Esophagus (tissue), 2 donors: Measurements from ENCODE around the gene CCNL2. TPM values are rescaled to one million over a fixed set of nuclear protein-coding genes. Genes with fewer than 3 reads are reported as not detected.

ENCODE experiments used
- H3K27ac ChIP-seq, 2 donors: one replicate each; pipeline ENCODE4 v1.5.1; 2013; ENCODE audit warnings: low read depth in 2 of 2, mild to moderate bottlenecking in 2 of 2, inconsistent platforms in 1 of 2, low read length in 1 of 2, moderate library complexity in 1 of 2
- H3K27me3 ChIP-seq, 2 donors: one replicate each; pipeline ENCODE4 v1.6.1; 2013; ENCODE audit warnings: low read length in 2 of 2, control low read depth in 1 of 2, mild to moderate bottlenecking in 1 of 2; ENCODE audit not compliant: insufficient read depth in 2 of 2, control insufficient read depth in 1 of 2
- H3K36me3 ChIP-seq, 2 donors: one replicate each; pipeline ENCODE4 v1.6.1; 2013; ENCODE audit warnings: low read length in 1 of 2; ENCODE audit not compliant: control insufficient read depth in 2 of 2, insufficient read depth in 2 of 2
- H3K4me1 ChIP-seq, 2 donors: one replicate each; pipeline ENCODE4 v1.6.1; 2013; ENCODE audit warnings: low read length in 1 of 2; ENCODE audit not compliant: control insufficient read depth in 2 of 2, insufficient read depth in 2 of 2
- H3K4me3 ChIP-seq, 2 donors: one replicate each; pipeline ENCODE4 v1.5.1; 2013; ENCODE audit warnings: low read length in 2 of 2, mild to moderate bottlenecking in 2 of 2, low read depth in 1 of 2, moderate library complexity in 1 of 2
- H3K9me3 ChIP-seq, 2 donors: one replicate each; pipeline ENCODE4 v1.6.1; 2013; ENCODE audit warnings: mild to moderate bottlenecking in 2 of 2, low read depth in 1 of 2, low read length in 1 of 2, moderate library complexity in 1 of 2; ENCODE audit not compliant: control insufficient read depth in 2 of 2, insufficient read depth in 1 of 2
- WGBS, 2 donors: extraction: QIAGEN DNeasy Blood & Tissue Kit; methylation state at CpG; one replicate each; pipeline ENCODE4 v1.1.7; 2013; 5-methylcytosine and 5-hydroxymethylcytosine counted together
- polyA plus RNA-seq, 2 donors: library from polyadenylated mRNA; stranded (reverse); fragments of 200-250 nt; gene quantifications; one replicate each; pipeline ENCODE4 v1.2.3, GENCODE V29; 2013
- donor health status: healthy with polysubstance abuse.
- donor health status: Bipolar disorder and iron deficiency.

Gene CCNL2
- polyA plus RNA-seq, 2 donors: 97.9 to 210 TPM

DNA sequence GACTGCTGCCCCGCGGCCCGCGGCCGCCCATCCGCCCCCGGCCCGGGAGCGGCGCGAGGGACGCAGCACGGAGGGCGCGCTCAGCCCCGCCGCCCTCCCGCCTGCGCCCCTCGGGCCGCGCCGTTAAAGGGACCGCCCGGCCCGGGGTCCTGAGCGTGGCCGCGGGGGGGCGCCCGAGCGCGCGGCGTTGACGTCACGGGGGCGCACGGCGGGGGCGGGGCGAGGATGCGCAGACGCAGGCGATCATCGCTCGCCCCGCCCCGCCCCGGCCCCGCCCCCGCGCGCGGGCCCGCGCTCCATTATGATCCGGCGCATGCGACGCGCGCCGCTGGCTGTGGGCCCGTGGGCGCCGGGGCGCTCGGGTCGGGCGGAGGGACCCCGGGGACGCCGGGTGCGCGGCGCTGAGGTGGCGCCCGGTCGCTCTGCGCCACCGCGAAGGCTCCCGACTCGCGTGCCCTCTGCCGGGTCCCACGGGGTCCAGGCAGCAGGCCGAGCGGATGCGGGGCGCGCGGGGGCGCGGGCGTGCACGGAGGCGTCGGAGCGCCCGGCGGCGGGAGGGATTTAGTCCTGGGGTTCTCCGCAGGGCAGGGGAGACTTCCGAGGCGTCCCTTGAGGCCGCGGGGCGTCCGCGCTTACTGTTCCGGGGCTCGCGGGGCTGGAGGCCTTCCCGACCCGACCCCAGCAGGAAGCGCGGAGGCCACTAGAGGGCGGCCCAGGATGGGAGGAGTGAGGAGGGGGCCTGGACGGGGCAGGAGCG is 49.7 kb downstream of the CCNL2 start, which contains the start of gene DVL1:
DVL1 (minus strand) TSS at position 163 of the 757 bp plus-strand sequence. CDS start 353 bp downstream, outside the sequence.
- WGBS, 2 donors: 1% methylated on average over 86 to 121 of the region's 122 CpGs
- peaks cover 0 to 3% of the 10 kb centered on the region in 2 donors for H3K27me3 ChIP-seq
- peak within 1 kb of the TSS; percentile 88 to 97 for H3K27ac ChIP-seq
- no peaks in the 10 kb centered on the region for H3K9me3 ChIP-seq
- peak within 1 kb of the TSS; percentile 85 to 96 for H3K4me3 ChIP-seq
- peaks cover 0 to 1% of the 10 kb centered on the region in 2 donors for H3K36me3 ChIP-seq
- H3K4me1 ChIP-seq: peaks cover 29 to 44% of the 10 kb centered on the region in 2 donors

DNA sequence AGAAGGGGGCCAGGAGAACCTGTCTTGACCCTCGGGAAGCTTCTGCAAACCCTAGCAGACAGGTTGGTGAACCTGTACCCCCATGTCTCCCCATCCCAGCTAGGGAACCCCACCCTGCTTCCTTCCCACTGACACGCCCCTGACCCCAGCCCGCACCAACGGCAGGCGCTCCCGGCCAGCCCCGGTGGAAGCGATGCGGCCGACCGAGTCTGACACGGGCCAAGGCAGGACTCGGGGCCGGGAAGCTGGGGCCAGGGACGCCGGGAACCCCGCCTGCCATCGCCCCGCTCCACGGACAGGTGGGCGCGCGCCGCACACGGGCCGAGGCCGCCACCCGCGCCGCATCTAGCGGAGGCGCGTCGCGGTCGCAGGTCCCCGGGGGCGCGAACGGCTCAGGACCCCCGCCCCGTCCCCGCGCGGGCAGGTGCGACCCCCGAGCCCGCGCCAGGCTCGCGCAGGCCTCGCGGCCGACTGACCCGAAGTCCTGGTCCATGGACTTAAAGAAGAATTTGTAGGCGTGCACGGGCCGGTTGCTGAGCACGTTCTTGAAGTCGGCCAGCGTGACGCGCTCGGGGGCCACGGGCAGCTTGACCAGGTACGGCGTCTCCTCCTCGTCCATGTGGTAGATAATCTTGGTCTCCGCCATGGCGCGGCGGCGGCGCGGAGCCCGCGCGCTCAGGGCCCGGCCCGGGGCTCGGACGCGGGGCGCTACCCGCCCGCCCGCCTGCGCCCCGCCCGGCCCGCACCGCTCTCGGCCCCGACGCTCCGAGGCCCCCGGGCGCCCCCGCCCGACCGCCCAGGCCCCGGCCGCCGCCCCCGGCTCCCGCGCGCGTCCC is 50.5 kb downstream of the CCNL2 start:
- Histone ChIP-seq H3K9me3 (no peaks in the 10 kb centered on the region), H3K4me1 (peaks cover 24 to 45% of the 10 kb centered on the region in 2 donors), H3K4me3 (peak overlapping the region; percentile 85 to 96), H3K36me3 (peaks cover 0 to 6% of the 10 kb centered on the region in 2 donors), H3K27ac (peak overlapping the region; percentile 88 to 97), H3K27me3 (peaks cover 0 to 3% of the 10 kb centered on the region in 2 donors)
- 1% methylated on average over 81 to 109 of the region's 109 CpGs for WGBS, 2 donors

DNA sequence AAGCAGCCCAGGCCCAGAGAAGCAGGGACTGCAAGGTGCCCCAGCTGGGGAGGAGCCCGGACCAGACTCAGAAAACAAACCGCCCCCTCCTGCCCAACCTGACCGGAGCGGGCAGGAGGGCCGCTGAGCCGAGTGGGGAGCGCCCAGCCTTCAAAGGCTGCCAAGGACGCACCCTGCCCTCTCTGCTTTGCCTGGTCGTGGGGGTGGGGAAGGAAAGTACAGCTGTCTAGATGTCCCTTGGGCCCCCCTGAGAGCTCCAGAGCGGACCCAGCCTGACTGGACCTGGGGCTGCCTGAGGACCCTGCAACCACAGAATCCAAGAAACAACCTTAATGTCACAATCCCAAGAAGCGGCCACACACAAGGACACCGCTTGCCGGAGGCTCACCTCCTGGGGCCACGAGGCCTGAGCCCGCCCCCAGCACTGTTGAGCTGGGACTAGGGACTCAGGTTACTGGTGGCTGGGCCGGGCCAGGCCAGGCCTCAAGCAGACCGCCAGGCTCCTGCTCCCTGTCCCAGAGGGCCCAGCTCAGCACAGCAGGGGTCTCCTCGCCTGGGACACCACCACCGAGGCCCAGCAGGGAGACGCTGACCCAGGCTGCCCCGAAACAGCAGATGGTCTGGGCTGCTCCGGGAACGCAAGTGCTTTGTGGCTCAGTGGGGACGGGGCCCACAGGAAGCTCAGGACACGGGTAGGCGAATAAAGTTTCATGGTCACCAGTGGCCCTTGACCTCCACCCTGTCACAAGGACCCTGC is 51.3 kb downstream of the CCNL2 start:
- Histone ChIP-seq H3K27me3 (no peaks in the 10 kb centered on the region), H3K4me3 (peak overlapping the region; percentile 85 to 96), H3K27ac (peak overlapping the region; percentile 88 to 97), H3K9me3 (no peaks in the 10 kb centered on the region), H3K36me3 (peaks cover 0 to 6% of the 10 kb centered on the region in 2 donors), H3K4me1 (peaks cover 24 to 44% of the 10 kb centered on the region in 2 donors)
- WGBS, 2 donors: 24 to 29% methylated on average over 26 of the region's 26 CpGs

DNA sequence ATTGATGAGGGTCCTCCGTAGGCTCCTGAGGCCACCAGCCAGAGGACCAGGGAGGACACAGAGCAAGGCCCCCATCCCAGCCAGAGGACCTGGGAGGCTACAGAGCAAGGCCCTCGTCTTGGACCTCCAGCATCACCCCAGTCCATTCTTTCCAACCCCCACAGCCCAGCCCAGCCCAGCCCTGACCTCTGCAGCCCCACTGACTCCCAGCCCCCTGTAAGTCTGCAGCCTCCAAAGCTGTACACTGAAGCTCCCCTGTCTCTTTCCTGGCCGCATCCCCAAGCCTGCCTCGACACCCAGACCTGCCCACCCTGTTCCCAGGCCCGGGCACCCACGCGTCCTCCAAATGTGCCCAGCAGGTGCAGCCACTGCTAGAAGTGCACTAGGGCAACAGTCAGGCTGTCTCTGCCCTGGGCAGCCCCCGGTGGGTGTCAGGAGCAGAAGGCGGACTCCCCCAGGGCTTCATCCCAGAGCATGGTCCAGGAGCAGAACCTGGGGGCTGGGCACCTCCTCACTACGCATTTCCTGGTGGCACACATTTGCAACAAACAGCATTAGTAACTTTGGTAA is 52.0 kb downstream of the CCNL2 start:
- 67 to 73% methylated on average over 10 of the region's 10 CpGs for WGBS, 2 donors
- Histone ChIP-seq H3K4me1 (peaks cover 24 to 44% of the 10 kb centered on the region in 2 donors), H3K36me3 (peaks cover 0 to 8% of the 10 kb centered on the region in 2 donors), H3K27me3 (no peaks in the 10 kb centered on the region), H3K27ac (peak overlapping the region; percentile 88 to 97), H3K4me3 (peak overlapping the region; percentile 85 to 96), H3K9me3 (no peaks in the 10 kb centered on the region)

DNA sequence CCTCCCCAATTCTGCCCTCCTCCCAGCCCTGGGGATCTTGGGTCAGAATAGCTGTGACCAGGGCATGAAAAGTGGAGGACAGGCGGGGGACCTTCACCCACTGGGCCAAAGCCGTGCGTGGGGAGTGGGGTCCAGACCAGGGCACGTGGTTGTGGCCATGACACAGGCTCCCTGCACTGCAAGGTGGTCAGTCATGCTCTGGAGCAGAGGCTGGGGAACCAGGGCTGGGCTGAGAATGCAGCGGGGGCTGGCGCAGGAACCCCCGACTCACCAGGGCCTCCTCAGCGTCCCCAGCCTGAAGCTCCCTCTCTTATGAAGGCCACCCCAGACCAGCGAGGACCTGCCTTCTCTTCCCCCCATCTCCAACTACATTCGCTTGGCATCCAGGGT is 52.6 kb downstream of the CCNL2 start:
- H3K4me1 ChIP-seq: peaks cover 24 to 44% of the 10 kb centered on the region in 2 donors
- peak overlapping the region in 1 of 2 donors; percentile 97 for H3K27ac ChIP-seq
- H3K27me3 ChIP-seq: no peaks in the 10 kb centered on the region
- WGBS, 2 donors: 86 to 89% methylated on average over 10 of the region's 10 CpGs
- peaks cover 0 to 14% of the 10 kb centered on the region in 2 donors for H3K36me3 ChIP-seq
- no peaks in the 10 kb centered on the region for H3K9me3 ChIP-seq
- peak overlapping the region in 1 of 2 donors; percentile 96 for H3K4me3 ChIP-seq

DNA sequence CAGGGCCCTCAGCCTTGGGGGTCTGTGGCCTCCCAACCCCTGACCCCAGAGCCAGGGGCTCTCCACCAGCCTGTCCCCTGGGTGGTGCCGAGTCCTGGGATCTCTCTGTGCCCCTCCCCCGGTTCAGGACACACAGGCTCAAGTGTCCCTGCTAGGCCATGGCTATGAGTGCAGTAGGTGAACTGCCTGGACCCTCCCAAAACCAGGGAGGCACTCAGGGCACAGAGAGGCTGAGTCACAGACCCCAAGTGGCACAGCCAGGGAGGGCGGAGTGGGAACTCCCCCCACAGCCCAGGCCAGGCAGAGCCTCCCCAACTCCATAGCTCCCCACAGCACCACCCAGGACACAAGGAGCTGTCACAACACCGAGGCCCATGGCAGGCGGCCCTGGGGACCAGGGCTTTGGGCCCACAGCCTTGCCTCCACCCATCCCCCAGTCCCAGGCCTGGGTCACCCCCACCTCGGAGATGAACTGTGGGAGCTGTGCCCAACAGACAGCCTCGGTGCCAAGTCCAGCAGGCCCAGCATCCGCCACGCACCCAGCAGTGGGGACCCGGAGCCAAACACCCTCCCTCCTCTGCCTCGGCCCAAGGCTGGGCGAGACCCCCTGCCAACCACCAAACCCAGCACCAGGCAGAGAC is 53.2 kb downstream of the CCNL2 start:
- Histone ChIP-seq H3K36me3 (peaks cover 0 to 19% of the 10 kb centered on the region in 2 donors), H3K4me3 (peak overlapping the region; percentile 8 to 96), H3K4me1 (peaks cover 24 to 44% of the 10 kb centered on the region in 2 donors), H3K27ac (peak overlapping the region; percentile 92 to 94), H3K9me3 (no peaks in the 10 kb centered on the region), H3K27me3 (no peaks in the 10 kb centered on the region)
- 61% methylated on average over 11 to 12 of the region's 12 CpGs for WGBS, 2 donors

DNA sequence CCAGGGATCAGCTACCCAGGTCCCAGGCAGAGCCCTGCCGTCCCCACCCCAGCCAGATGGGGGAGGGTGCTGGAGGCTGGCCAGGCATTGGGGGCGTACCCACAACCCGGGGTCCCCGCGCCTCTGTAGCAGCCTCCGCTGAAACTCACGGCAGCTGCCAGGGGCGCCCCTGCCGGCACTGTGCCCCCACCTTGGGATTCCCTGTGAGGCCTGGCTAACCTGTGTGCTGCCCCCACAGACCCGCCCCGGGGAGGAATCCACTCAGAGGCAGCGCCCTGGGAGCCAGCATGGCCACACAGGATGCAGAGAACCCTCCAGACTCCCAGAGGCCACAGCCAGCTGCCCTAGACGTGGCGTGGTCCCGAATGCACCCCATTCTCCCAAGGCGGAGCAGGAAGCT is 53.8 kb downstream of the CCNL2 start:
- Histone ChIP-seq H3K27ac (peak overlapping the region; percentile 92 to 94), H3K9me3 (no peaks in the 10 kb centered on the region), H3K27me3 (no peaks in the 10 kb centered on the region), H3K4me1 (peaks cover 24 to 48% of the 10 kb centered on the region in 2 donors), H3K36me3 (peaks cover 0 to 25% of the 10 kb centered on the region in 2 donors), H3K4me3 (peak overlapping the region; percentile 5 to 24)
- 56 to 60% methylated on average over 16 of the region's 16 CpGs for whole genome bisulfite sequencing, 2 donors

DNA sequence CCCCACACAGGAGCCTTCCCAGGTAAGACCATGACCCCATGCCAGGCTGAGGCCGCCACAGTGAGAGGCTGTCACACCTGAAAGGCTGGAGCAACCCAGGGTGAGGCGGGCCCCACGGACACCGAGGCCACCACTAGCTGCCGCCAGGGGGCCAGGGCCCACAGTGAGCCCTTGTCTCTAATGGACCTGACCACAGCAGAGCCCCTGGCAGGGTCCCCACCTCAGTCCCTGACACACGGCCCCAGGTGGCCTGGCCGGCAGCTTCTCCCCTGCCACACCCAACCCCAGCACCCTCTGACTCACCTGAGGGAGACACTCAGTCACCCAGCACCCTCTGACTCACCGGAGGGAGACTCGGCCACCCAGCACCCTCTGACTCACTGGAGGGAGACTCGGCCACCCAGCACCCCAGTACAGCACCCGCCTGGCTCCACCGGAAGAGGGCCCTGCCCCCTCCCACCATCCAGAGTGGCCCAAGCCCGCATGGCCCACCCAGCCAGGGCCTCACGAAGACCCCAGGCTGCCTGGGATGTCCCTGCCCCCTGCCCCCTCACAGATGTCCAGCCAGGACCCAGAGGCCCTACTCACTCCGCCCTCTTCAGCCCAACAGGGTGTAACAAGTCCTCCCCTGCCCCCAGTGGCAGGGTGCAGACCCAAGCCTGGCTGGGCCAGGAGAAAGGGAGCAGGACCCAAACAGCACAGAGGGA is 54.3 kb downstream of the CCNL2 start:
- Histone ChIP-seq H3K36me3 (peaks cover 0 to 31% of the 10 kb centered on the region in 2 donors), H3K27ac (peak overlapping the region; percentile 93 to 94), H3K27me3 (no peaks in the 10 kb centered on the region), H3K4me3 (peak overlapping the region; percentile 5 to 37), H3K9me3 (no peaks in the 10 kb centered on the region), H3K4me1 (peaks cover 24 to 48% of the 10 kb centered on the region in 2 donors)
- WGBS, 2 donors: 52 to 61% methylated on average over 13 to 15 of the region's 15 CpGs
